ENCODE measurements around the gene CD84.

CD84 gene

DNA sequence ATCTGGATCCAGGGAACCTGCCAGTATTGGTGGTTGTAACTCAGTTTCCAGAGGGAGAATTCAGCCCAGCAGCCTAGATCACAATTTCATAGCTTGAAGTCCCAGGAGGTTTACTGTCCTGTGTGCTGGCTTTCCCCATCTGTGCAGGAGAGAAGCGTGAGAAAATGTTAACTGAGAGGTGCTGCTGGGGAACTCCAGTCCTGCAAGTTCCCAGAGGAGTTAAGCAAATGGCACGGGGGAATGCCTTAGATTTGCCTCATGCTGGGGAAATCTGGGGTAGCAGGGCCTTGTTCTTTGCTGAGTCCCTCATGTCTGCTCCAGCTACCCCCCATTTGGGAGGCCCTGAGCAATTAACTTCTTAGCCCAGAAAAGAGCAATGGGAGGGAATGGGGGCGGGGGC is 31.1 kb downstream of the CD84 start:
- peak; percentile 69 for DNase-seq (ENCODE audit: low spot score)
- in situ Hi-C loops (cut with MboI; ENCODE audit: low sequenced_read_pairs, unreplicated experiment), result loop anchor here (5.0 kb wide), 1 partner anchor 59 kb away; no protein-coding TSS in a partner anchor
- TF ChIP-seq, protein P1, sequence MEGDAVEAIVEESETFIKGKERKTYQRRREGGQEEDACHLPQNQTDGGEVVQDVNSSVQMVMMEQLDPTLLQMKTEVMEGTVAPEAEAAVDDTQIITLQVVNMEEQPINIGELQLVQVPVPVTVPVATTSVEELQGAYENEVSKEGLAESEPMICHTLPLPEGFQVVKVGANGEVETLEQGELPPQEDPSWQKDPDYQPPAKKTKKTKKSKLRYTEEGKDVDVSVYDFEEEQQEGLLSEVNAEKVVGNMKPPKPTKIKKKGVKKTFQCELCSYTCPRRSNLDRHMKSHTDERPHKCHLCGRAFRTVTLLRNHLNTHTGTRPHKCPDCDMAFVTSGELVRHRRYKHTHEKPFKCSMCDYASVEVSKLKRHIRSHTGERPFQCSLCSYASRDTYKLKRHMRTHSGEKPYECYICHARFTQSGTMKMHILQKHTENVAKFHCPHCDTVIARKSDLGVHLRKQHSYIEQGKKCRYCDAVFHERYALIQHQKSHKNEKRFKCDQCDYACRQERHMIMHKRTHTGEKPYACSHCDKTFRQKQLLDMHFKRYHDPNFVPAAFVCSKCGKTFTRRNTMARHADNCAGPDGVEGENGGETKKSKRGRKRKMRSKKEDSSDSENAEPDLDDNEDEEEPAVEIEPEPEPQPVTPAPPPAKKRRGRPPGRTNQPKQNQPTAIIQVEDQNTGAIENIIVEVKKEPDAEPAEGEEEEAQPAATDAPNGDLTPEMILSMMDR (IDR thresholded peaks at IDR 0.05; ENCODE audit: borderline replicate concordance, control extremely low read depth, extremely low read depth, insufficient read depth, missing control alignments), result no peak

DNA sequence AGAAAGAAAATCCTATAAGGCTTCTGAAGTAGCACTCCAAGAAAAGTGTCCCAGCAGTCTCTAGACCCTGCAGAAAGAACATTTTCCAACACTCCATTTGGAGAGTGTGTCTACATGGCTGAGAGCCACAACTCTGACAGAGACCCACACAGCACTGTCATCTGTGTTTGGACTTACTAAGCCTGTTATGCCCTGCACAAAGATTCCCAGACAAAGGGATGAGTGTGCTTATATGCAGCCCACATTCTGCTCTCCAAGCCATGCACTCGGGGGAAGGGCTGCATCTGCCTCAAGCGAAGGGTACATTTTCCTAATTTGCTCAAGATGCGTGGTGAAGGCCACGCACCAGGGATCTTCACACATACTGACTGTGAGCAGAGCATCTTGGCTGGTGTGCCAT is 31.9 kb downstream of the CD84 start:
- no peak for DNase-seq (ENCODE audit: low spot score)
- in situ Hi-C loops (cut with MboI; ENCODE audit: low sequenced_read_pairs, unreplicated experiment), result loop anchor here (5.0 kb wide), 1 partner anchor 60 kb away; no protein-coding TSS in a partner anchor
- TF ChIP-seq, protein P1 (IDR thresholded peaks at IDR 0.05; ENCODE audit: borderline replicate concordance, control extremely low read depth, extremely low read depth, insufficient read depth, missing control alignments), result no peak

DNA sequence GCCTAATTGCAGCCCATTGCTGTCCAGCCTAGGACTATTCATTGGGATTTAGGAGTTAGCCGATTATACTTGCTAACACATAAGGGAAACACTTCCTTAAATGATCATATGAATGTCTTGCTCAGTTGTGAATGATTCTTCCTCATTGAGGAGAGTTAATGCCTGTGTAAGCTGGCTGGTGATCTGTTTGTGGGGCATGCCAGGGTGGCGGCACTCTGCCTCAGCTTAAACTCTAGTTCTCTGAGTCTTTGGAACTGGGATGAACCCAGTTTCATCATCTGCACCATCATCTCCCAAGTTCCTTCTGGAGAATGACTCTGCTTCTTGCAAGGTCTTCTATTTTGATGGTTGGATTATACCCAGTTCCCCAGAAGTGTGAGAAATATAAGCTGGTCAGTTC is 32.4 kb downstream of the CD84 start:
- DNase-seq (ENCODE audit: low spot score), result no peak
- TF ChIP-seq, protein P1 (IDR thresholded peaks at IDR 0.05; ENCODE audit: borderline replicate concordance, control extremely low read depth, extremely low read depth, insufficient read depth, missing control alignments), result no peak
- in situ Hi-C loops (cut with MboI; ENCODE audit: low sequenced_read_pairs, unreplicated experiment), result loop anchor here (5.0 kb wide), 1 partner anchor 60 kb away; no protein-coding TSS in a partner anchor

DNA sequence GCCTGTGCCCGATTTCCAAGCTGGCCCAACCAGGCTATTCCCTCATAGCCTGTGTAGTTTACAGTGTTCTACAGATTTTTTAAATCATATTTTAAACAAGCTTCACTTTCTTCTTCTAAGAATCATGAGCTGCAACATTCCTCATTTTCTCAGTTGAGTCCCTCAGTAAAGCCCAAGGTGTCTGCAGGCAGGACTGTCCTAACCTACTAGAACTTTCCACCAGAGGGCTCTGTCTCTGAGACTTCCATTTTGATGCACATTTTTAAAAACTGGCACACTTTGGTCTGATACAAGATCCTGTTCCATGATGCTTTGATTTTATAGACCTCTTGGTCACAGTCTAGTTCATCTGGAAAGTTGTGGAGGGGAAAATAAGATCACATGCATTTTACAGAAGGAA is 34.6 kb downstream of the CD84 start:
- TF ChIP-seq, protein P1 (IDR thresholded peaks at IDR 0.05; ENCODE audit: borderline replicate concordance, control extremely low read depth, extremely low read depth, insufficient read depth, missing control alignments), result peak; percentile 33
- no peak for DNase-seq (ENCODE audit: low spot score)
- in situ Hi-C loops (cut with MboI; ENCODE audit: low sequenced_read_pairs, unreplicated experiment), result loop anchor here (5.0 kb wide), 1 partner anchor 63 kb away; no protein-coding TSS in a partner anchor

DNA sequence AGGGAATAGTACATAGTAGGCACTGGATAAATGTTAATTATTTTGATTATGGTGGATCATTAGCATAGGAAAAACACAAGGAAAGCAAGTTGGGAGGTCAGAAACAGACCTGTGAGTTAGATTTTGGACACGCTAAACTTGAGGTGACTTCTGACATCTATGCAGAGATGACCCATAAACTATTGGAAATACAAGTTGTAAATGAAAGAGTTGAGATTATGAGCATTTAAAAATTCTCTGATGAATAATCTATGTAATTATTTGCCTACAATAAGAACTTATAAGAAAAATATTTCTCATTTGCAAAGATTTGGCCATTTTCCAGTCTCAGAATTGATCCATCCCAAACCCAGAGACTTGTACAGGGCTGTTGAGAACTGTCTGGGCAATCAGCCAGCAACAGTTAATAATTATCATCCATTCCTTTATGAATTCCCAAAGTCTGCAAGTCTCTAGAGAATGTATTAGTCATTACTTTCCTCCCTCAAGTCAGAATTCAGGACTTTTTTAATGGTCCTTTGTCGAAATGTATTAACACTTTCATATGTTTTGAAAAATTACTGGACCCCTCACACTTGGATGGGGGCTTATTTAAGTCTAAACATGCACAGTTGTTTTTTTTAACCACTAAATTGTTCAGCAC is 36.9 kb downstream of the CD84 start:
- TF ChIP-seq, protein P1 (IDR thresholded peaks at IDR 0.05; ENCODE audit: borderline replicate concordance, control extremely low read depth, extremely low read depth, insufficient read depth, missing control alignments), result no peak
- in situ Hi-C loops (cut with MboI; ENCODE audit: low sequenced_read_pairs, unreplicated experiment), result no loop called here
- DNase-seq (ENCODE audit: low spot score), result no peak

DNA sequence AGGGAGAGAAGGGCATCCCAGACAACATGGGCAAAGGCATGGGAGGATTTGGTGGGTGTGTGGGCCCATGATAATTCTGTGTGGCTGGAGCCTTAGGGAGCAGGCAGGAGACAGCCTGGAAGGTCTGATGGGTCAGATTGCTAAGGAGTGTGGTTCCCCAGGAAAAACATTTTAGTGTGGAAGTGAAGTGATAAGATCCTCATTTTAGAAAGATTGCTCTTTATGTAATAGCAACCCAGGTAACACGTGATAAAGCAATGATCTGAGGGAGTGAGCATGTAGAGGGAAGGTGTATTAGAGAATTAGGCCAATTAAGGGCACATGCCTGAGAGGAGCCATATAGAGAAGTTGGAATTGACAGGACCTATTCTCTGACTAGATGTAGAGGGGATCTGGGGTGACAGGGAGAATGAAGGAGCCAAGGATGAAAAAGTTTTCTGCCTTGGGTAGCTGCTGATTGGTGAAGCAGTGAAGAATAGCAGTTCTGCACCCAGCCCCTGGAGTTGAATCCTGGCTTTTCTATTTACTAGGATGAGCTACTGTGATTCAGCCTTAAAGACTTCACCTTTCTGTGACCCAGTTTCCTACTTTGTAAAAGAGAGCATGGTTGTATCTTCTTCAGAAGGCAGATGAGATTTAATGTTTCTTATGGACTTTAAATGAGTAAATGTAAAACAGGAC is 37.5 kb downstream of the CD84 start:
- DNase-seq (ENCODE audit: low spot score), result no peak
- in situ Hi-C loops (cut with MboI; ENCODE audit: low sequenced_read_pairs, unreplicated experiment), result no loop called here
- TF ChIP-seq, protein P1 (IDR thresholded peaks at IDR 0.05; ENCODE audit: borderline replicate concordance, control extremely low read depth, extremely low read depth, insufficient read depth, missing control alignments), result no peak
